Upper lobe of left lung (tissue), 6 donors: ENCODE measurements around the gene SPDYE4. TPM values are rescaled to one million over a fixed set of nuclear protein-coding genes. Genes with fewer than 3 reads are reported as not detected.

ENCODE experiments used
- ATAC-seq, 2 donors: fragments of 200-7000 bp; cut with Tn5 transposase; one replicate each; pipeline ENCODE4 v1.9.1; 2022; ENCODE audit warnings: mild to moderate bottlenecking in 2 of 2, moderate library complexity in 2 of 2; ENCODE audit not compliant: low FRiP score in 2 of 2
- DNase-seq, 2 donors: peaks; one replicate each; pipeline ENCODE4 v3.0.0-alpha.2; 2019 to 2020
- H3K27ac ChIP-seq, 4 donors: fragments of 200-600 bp; sonication (generic); one replicate each; pipeline ENCODE4 v1.5.1; 2016 to 2019
- H3K27me3 ChIP-seq, 4 donors: fragments of 200-600 bp; sonication (generic); one replicate each; pipeline ENCODE4 v1.5.1; 2017 to 2019
- H3K36me3 ChIP-seq, 4 donors: fragments of 200-600 bp; sonication (generic); one replicate each; pipeline ENCODE4 v1.5.1; 2016 to 2019
- H3K4me1 ChIP-seq, 4 donors: fragments of 200-600 bp; sonication (generic); one replicate each; pipeline ENCODE4 v1.5.1; 2018 to 2019
- H3K4me3 ChIP-seq, 4 donors: fragments of 200-600 bp; sonication (generic); one replicate each; pipeline ENCODE4 v1.5.1; 2017 to 2019; ENCODE audit warnings: mild to moderate bottlenecking in 2 of 4, moderate library complexity in 1 of 4
- H3K9me3 ChIP-seq, 4 donors: fragments of 200-600 bp; sonication (generic); one replicate each; pipeline ENCODE4 v1.5.1; 2018 to 2019
- EP300 ChIP-seq, 4 donors: sonication (generic); formaldehyde crosslinking; IDR thresholded peaks; one replicate each; pipeline ENCODE4 v1.5.1; 2017; ENCODE audit warnings: antibody characterized with exemption in 4 of 4, control low read depth in 2 of 4
- POLR2A ChIP-seq, 4 donors: fragments of 450-650 bp; IDR thresholded peaks; one replicate each; pipeline ENCODE4 v1.5.1; 2016 to 2017; ENCODE audit warnings: antibody characterized with exemption in 4 of 4, mild to moderate bottlenecking in 2 of 4
- POLR2AphosphoS5 ChIP-seq, 2 donors: sonication (generic); formaldehyde crosslinking; IDR thresholded peaks; one replicate each; pipeline ENCODE4 v1.5.1; 2017; ENCODE audit warnings: antibody characterized with exemption in 2 of 2
- WGBS, 2 donors: methylation state at CpG; one replicate each; pipeline ENCODE4 v1.1.5; 2017 to 2018; 5-methylcytosine and 5-hydroxymethylcytosine counted together
- total RNA-seq, 6 donors: library from RNA; depleted of rRNA in 4 of 6; stranded (reverse); fragments of >200 nt in 4 of 6; gene quantifications; one replicate each; pipeline versions ENCODE4 v1.1.0 to v1.2.1, GENCODE V29; 2016 to 2021
- TF ChIP-seq, protein P1 (sequence below), 6 experiments: fragments of 450-650 bp in 4 of 6; fragments of 200-600 bp in 2 of 6; sonication (generic) in 2 of 6; IDR thresholded peaks; one replicate each; pipeline ENCODE4 v1.5.1; 2016 to 2019; ENCODE audit warnings: antibody characterized with exemption in 6 of 6
- donor health status: DM: no; HTN: no; CAD: no; lungs with moderate emphysema.
- donor health status: DM: no; HTN: yes; CAD: no; lungs with severe emphysema.

The SPDYE4 gene
- total RNA-seq, 6 donors from 2014 or later, result not detected

- no peaks in the 10 kb centered on the region for H3K9me3 ChIP-seq
- TF ChIP-seq, protein P1, sequence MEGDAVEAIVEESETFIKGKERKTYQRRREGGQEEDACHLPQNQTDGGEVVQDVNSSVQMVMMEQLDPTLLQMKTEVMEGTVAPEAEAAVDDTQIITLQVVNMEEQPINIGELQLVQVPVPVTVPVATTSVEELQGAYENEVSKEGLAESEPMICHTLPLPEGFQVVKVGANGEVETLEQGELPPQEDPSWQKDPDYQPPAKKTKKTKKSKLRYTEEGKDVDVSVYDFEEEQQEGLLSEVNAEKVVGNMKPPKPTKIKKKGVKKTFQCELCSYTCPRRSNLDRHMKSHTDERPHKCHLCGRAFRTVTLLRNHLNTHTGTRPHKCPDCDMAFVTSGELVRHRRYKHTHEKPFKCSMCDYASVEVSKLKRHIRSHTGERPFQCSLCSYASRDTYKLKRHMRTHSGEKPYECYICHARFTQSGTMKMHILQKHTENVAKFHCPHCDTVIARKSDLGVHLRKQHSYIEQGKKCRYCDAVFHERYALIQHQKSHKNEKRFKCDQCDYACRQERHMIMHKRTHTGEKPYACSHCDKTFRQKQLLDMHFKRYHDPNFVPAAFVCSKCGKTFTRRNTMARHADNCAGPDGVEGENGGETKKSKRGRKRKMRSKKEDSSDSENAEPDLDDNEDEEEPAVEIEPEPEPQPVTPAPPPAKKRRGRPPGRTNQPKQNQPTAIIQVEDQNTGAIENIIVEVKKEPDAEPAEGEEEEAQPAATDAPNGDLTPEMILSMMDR (IDR thresholded peaks at IDR 0.05), result no peak
- no peak for TF ChIP-seq EP300 (IDR thresholded peaks at IDR 0.05)
- no peak for TF ChIP-seq POLR2A (IDR thresholded peaks at IDR 0.05)
- no peak for TF ChIP-seq POLR2AphosphoS5 (IDR thresholded peaks at IDR 0.05)
- 88 to 89% methylated on average over 10 of the region's 10 CpGs for WGBS, 2 donors
Measured at GRCh38 chr17:8734876-8735275, 23.5 kb downstream of the SPDYE4 start.

DNA sequence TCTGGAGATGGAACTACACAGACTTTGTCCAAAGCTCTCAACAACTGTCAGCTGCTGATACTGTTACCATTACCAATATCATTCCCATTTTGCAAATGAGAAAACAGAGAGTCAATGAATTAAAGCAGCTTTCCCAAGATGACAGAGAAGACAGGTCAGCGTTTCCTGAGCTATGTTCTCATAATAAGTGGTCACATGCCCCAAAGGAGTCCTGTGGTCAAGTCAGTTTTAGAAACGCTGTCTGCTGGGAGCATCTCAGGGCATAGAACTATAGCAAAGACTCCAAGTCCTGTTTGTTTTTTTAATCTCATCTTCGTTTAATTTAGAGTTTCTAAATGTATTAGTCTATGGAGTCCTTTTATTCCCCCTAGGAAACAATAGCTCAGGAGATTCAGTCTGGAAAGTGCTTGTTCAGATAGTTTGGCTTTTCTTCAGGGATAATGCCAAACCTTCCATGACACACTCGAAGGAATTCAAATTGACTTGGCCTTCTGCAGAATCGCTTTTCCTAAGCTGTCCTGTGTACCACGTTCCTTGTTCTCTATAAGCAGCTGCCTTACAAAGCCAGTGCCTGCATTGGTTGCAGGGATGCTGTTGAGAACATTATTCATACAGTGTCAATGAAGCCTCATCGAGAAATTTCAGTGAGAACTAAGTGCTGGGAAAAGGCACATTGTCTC lies 25.8 kb downstream of the SPDYE4 start:
- no peak overlapping the region for H3K4me3 ChIP-seq
- H3K36me3 ChIP-seq, result no peaks in the 10 kb centered on the region
- ATAC-seq, result no peak
- no peaks in the 10 kb centered on the region for H3K4me1 ChIP-seq
- no peaks in the 10 kb centered on the region for H3K27me3 ChIP-seq
- no peak for DNase-seq
- H3K9me3 ChIP-seq, result no peaks in the 10 kb centered on the region
- TF ChIP-seq POLR2A (IDR thresholded peaks at IDR 0.05) (no peak), POLR2AphosphoS5 (IDR thresholded peaks at IDR 0.05) (no peak), EP300 (IDR thresholded peaks at IDR 0.05) (no peak)
- TF ChIP-seq, protein P1 (IDR thresholded peaks at IDR 0.05), result no peak
- WGBS, 2 donors, result 45 to 61% methylated on average over 7 of the region's 7 CpGs
- no peak overlapping the region for H3K27ac ChIP-seq

More at GRCh38 chr17:8734876-8735275, 23.5 kb downstream of the SPDYE4 start:
- Histone ChIP-seq H3K4me3 (no peak overlapping the region), H3K36me3 (no peaks in the 10 kb centered on the region), H3K27me3 (no peaks in the 10 kb centered on the region), H3K4me1 (no peaks in the 10 kb centered on the region), H3K27ac (no peak overlapping the region)
- ATAC-seq, result no peak
- DNase-seq, result no peak

DNA sequence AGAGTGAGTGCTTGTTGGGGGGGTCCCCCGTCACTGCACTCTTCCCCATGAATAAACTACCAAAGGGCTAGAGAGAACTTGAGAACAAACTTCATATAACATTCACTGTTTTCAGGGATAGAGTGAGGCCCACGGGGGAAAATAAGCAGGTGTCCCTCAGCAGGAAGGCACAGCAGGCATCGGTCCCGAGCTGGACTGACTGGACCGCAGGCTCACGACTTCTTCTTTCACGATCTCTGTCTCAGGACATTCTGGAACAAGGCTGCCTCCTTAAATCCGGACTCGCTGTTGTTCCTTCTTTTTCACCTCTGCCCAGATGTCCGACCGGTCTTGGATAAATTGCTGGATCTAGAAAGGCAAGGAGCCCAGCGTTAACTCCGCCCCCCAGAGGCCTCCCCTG lies 28.5 kb downstream of the SPDYE4 start:
- no peaks in the 10 kb centered on the region for H3K27me3 ChIP-seq
- DNase-seq (no peak), ATAC-seq (no peak)
- no peaks in the 10 kb centered on the region for H3K36me3 ChIP-seq
- H3K27ac ChIP-seq, result no peak overlapping the region
- 90 to 93% methylated on average over 13 of the region's 13 CpGs for WGBS, 2 donors
- no peaks in the 10 kb centered on the region for H3K9me3 ChIP-seq
- H3K4me3 ChIP-seq, result no peak overlapping the region
- H3K4me1 ChIP-seq, result peaks cover 0 to 7% (median 1%) of the 10 kb centered on the region in 4 donors
- TF ChIP-seq POLR2A (IDR thresholded peaks at IDR 0.05) (no peak), EP300 (IDR thresholded peaks at IDR 0.05) (no peak), POLR2AphosphoS5 (IDR thresholded peaks at IDR 0.05) (no peak)
- TF ChIP-seq, protein P1 (IDR thresholded peaks at IDR 0.05), result no peak

DNA sequence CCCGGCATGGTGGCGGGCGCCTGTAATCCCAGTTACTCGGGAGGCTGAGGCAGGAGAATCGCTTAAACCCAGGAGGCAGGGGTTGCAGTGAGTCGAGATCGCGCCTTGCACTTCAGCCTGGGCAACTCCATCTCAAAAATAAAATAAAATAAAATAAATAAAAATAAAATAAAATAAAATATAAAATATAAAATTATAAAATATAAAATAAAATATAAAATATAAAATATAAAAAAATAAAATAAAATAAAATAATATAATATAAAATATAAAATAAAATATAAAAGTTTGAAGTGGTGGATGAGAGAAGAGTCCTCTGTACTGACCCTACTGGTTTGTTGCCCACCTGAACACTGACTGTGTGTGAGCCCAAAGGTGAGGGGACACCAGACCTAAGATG lies 28.9 kb downstream of the SPDYE4 start:
- H3K27ac ChIP-seq, result no peak overlapping the region
- ATAC-seq (no peak), DNase-seq (no peak)
- no peaks in the 10 kb centered on the region for H3K36me3 ChIP-seq
- no peaks in the 10 kb centered on the region for H3K27me3 ChIP-seq
- WGBS, 2 donors, result 83 to 87% methylated on average over 8 of the region's 8 CpGs
- TF ChIP-seq POLR2AphosphoS5 (IDR thresholded peaks at IDR 0.05) (no peak), POLR2A (IDR thresholded peaks at IDR 0.05) (no peak), EP300 (IDR thresholded peaks at IDR 0.05) (no peak)
- TF ChIP-seq, protein P1 (IDR thresholded peaks at IDR 0.05), result no peak
- H3K4me1 ChIP-seq, result peaks cover 0 to 9% (median 2%) of the 10 kb centered on the region in 4 donors
- no peaks in the 10 kb centered on the region for H3K9me3 ChIP-seq
- no peak overlapping the region for H3K4me3 ChIP-seq

GRCh38 chr17:8728971-8729370 lies 29.4 kb downstream of the SPDYE4 start:
- WGBS, 2 donors, result 81 to 92% methylated on average over 4 to 5 of the region's 5 CpGs
- no peak for DNase-seq

More at GRCh38 chr17:8728971-8729370, 29.4 kb downstream of the SPDYE4 start:
- no peaks in the 10 kb centered on the region for H3K9me3 ChIP-seq
- H3K27ac ChIP-seq, result no peak overlapping the region
- no peak for ATAC-seq
- TF ChIP-seq, protein P1 (IDR thresholded peaks at IDR 0.05), result no peak
- peaks cover 0 to 13% (median 4%) of the 10 kb centered on the region in 4 donors for H3K4me1 ChIP-seq
- no peaks in the 10 kb centered on the region for H3K27me3 ChIP-seq
- H3K4me3 ChIP-seq, result no peak overlapping the region
- no peaks in the 10 kb centered on the region for H3K36me3 ChIP-seq
